ENCODE data around the gene SMG6.

- TF ChIP-seq CTCF (IDR thresholded peaks at IDR 0.05) (no peak), POLR2A (IDR thresholded peaks at IDR 0.05) (no peak), POLR2AphosphoS5 (IDR thresholded peaks at IDR 0.05) (no peak)
These were observed 235.0 kb downstream of the SMG6 start for GRCh38 chr17:2068519-2069051.
